CD4-positive, alpha-beta T cell treated with Interleukin-6 for 4 hours (primary cell): ENCODE data around the gene DEXI.
"Not testable (repeated sequence)": the region's sequence is repeated elsewhere in the genome, so short reads cannot be mapped to it uniquely, and the experiment has no call there.

Experiments
- DNase-seq: peaks from one replicate; pipeline ENCODE4 v3.0.0-alpha.2; 2020; ENCODE audit warnings: mixed read lengths

The DEXI gene

DNA sequence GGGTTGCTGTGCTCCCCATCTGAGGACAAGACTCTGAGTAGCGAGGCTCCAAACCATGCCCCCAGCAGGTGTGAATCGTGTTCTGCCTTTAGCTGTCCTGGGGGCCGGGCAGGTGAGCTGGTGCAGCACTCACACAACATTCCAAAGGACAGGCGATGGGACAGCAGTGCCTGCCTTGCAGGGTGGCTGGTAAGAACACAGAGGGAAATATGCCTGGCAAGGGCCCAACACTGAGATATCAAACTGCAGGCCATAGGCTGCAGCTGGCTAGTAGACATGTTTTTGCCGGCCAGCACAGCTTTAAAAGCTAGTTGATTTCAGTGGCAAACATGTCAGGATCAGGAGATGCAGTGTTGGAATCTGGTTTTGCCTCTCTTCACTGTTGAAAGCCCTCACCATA, 25.7 kb upstream of the DEXI start:
- DNase-seq = no peak

GRCh38 chr16:10966559-10966958, 24.3 kb upstream of the DEXI start:
- not testable (repeated sequence) for DNase-seq

DNA sequence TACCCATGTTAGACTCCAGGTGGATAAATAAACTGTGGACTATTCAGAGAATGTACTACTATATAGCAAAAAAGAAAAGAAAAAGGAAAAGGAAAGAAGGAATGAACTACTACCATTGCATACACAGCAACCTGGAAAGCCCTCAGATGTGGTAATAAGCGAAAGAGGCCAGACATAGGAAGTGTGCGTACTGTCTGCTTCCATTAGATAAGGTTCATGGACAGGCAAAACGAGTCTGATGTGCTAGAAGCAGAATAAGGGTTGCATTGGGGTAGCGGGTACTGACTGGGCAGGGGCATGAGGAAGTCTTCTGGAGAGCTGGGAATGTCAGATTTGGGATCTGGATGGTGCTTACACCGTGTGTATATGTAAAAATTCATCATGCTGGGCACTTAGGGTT, 23.9 kb upstream of the DEXI start:
- no peak for DNase-seq

- no peak for DNase-seq
Measured at GRCh38 chr16:10965440-10966061, 23.3 kb upstream of the DEXI start.

DNA sequence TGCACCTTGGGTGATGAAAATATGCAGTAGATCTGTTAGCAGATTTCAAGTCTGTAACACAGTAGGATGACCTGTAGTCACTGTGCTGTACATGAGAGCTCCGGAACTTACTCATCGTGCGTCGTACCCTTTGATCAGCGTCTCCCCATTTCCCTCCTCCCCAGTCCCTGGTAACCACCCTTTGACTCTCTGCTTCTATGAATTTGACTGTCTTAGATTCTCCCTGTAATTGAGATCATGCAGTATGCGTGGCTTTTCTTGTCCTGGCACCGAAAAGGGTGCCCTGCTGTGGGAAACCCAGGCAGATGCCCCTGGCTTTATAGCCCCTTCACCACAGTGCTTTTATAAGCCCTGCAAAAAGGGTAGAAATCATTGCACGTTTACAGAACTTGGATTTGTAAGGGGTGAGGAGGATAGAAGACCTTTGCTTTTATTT, 22.6 kb upstream of the DEXI start:
- peak; percentile 70 for DNase-seq

- peak; percentile 88 for DNase-seq
Measured at GRCh38 chr16:10964039-10964890, 22.0 kb upstream of the DEXI start.

DNA sequence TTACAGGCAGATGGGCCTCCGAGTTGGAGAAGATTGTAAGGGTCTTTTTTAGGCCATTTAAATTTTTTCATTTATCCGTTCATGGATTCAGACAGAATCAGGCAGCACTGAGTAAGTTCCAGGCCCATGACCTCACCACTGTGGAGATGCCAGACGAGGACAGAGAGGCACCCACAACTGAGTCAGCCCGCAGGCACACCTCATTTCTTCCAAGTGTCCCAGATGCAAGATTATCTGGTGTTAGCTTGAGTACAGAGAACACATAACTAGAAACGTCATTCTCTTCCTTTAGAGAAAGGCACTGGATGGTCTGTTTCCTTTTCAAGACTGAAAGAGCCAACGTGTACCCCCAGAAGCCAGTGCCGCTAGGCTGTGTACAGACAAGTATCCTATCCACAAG, 19.0 kb upstream of the DEXI start:
- no peak for DNase-seq

DNA sequence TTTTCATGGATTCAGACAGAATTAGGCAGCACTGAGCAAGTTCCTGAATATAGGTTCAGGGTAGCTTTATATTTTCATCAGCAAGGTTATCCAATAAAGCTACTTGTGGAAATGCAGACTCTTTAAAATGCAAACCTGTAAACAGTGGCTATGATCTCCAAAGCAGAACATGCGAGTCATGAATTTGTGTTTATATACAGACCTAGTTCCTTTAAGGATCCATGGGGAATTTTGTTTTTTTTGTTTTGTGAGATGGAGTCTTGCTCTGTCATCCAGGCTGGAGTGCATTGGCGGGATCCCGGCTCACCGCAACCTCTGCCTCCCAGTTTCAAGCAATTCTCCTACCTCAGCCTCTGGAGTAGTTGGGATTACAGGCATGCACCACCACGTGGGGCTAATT, 16.9 kb upstream of the DEXI start:
- DNase-seq = no peak

DNA sequence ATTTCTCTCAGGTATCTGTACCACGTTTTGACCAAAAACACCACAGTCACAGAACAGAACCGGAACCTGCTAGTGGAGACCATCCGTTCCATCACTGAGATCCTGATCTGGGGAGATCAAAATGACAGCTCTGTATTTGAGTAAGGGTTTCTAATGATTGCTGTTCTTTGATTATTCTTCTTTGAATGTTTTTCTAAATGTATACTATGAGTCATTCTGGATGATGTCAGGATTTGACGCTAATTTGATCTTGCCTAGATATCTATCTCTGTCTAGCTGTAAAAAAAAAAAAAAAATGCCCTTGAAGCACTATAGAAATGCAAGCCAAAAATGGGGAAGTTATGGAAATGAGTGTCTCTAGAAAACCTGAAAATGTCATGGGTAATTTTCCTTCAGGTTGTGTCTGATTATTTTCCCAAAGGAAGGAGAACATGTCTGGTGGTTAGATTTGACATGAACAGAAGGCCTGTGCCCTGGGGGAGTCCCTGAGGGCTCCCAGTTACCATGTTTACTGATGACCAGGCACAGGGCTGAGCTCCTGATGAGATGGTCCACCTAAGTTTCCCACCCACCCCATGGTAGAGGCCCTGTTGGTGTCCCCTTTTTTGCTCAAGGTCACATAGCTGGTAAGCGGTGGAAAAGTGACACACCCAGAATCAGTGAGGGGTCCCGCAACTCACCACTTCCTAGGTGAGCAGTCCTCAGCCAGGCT, 15.7 kb upstream of the DEXI start:
- DNase-seq = no peak

GRCh38 chr16:10954903-10955302, 12.6 kb upstream of the DEXI start:
- no peak for DNase-seq

GRCh38 chr16:10951026-10951425, 8.8 kb upstream of the DEXI start:
- no peak for DNase-seq

- DNase-seq = no peak
Measured at GRCh38 chr16:10950393-10950792, 8.1 kb upstream of the DEXI start.

- peak; percentile 55 for DNase-seq
Measured at GRCh38 chr16:10949424-10949970, 7.2 kb upstream of the DEXI start.

DNA sequence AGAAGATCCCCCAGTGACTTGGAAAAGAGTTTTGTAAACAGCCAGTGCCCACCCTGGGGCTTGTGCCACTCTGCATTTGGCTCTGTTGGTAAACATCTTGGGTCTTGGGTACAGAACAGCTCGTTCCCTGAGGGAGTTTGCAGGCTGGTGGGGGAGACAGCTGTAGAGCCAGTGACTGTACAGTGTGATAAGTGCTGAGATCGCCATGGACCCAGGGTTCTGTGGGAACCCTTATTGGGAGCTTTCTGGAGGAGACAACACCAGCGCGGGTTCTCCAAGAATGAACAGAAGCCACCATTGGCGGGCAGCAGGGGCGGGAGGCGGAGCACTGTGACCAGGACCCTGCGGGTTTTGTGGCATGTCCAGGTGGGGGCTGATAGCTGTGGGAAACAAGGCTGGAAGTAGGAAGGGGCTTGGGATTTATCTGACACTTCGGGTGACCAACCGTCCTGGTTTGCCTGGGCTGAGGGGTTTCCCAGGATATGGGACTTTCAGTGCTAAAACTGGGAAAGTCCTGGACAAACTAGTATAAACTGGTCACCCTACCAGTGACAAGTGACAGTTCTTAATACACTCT, 5.0 kb upstream of the DEXI start:
- no peak for DNase-seq

DNA sequence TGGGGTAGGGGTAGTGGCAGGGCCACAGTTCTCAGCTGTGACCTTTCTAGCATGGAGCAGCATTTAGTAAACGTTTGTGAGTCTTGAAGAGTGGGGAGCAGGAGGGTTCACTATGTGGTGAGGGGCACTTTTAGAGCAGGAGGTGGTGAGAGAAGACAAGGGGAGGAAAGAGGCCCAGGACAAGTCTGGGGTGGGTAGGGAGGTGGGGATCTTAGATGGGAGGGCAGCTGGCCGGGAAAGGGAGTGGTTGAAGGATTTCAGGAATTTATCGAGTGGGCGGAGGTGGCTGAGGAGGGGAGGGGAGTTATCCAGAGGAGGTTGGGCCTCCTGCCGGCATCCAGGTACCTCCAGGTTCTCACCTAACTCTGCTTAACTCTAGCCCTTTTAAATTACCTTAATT, 4.0 kb upstream of the DEXI start:
- DNase-seq = no peak

GRCh38 chr16:10945065-10945787, 3.0 kb upstream of the DEXI start:
- DNase-seq = no peak

GRCh38 chr16:10944249-10945064, 2.2 kb upstream of the DEXI start, which contains the start of gene CLEC16A:
TSS of gene CLEC16A (plus strand) at chr16:10944564. CDS start at chr16:10944718, 154 bp downstream.
- DNase-seq = peak; percentile 96

GRCh38 chr16:10943064-10943353, 741 bp upstream of the DEXI start:
- DNase-seq = no peak

DNA sequence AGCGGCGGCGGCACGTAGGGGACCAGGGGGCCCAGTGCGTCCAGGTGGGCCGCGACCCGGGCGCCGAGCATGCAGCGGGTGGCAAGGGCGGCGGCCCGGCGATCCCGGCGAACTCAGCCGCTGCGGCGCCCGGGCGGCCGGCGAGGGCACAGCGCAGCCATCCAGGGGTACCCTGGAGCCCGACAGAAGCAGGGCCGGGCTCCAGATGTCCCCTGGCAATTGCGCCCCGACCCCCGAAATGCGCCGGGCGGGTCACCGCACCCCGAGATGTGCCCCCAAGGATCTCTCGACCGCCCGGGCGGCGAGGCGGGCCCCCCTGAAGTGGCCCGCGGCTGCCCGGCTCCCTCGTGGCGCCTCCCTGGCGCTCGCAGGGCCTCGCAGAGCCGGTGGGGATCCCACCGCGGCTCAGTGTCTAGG, 325 bp downstream of the DEXI start:
- not testable (repeated sequence) for DNase-seq

DNA sequence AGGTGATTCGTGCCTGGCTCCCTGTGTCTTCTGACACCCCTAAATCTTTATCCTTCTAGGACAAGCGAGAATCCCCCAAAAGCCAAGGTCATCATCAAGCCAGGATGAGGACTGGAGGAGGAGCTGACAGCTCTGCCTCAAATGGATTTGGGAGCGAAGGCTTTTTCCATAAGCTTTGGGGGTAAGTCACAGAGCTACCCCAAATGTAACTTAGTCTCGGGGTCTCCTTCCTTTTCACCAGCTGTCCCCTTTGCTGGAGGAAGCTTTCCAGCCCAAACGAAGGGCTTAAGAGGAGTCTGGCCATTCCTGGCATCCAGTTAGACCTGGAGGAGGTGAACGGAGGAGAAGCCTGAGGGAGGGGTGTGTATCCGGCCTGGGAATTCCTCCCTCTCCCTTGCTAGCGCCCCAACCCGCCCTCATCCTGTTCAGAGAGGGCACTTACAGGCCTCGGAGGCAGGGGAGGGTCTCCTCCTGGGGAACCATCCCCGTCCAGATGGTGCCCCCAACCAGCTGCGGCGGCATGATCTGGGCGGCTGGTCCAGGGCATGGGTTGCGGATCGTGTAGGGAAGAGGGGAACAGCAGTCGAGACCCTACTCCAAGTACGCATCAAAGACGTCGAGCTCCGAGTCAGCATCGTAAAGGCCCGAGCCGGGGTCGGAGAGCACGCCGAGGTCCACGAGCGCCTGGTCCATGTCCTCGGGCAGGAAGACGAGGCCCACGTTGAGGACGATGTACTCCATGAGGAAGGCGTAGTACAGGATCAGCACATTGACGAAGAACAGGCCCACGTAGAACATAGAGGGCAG, 938 bp downstream of the DEXI start:
- peak; percentile 18 for DNase-seq
